A673 (cell line): Measurements from ENCODE around the gene GRHPR. TPM values are rescaled to one million over a fixed set of nuclear protein-coding genes. Genes with fewer than 3 reads are reported as not detected.

Experiments
- BruUV-seq: library from RNA; stranded (reverse); fragments of 400-500 nt; replicated peaks from 2 replicates; lab custom pipeline; 2021; lab: Mats Ljungman, UMichigan
- CTCF ChIA-PET: fragments of 300-600 bp; sonication (Branson Sonifier 250); formaldehyde crosslinking; loops from one replicate; lab custom pipeline; 2022; ENCODE audit warnings: antibody characterized with exemption; lab: Charles Lee
- POLR2A ChIA-PET: fragments of 300-600 bp; sonication (Branson Sonifier 250); formaldehyde crosslinking; loops from one replicate; lab custom pipeline; 2022; ENCODE audit warnings: antibody characterized with exemption; ENCODE audit not compliant: low non-redundant PET; lab: Charles Lee
- DNase-seq: peaks from one replicate; pipeline ENCODE4 v3.0.0-alpha.2; 2015; ENCODE audit warnings: low spot score
- H3K27ac ChIP-seq: fragments of 200-600 bp; sonication (generic); 2 replicates; pipeline ENCODE4 v1.5.1; 2016; ENCODE audit warnings: mixed run types, low read depth, mild to moderate bottlenecking, mixed read lengths, antibody characterized with exemption, low read length; ENCODE audit not compliant: poor library complexity, severe bottlenecking
- H3K27me3 ChIP-seq: fragments of 200-600 bp; sonication (generic); replicated peaks from 2 replicates; pipeline ENCODE4 v1.6.1; 2017; ENCODE audit warnings: mixed run types, low read depth, mild to moderate bottlenecking, mixed read lengths, antibody characterized with exemption, low read length; ENCODE audit not compliant: insufficient read depth, poor library complexity
- H3K36me3 ChIP-seq: fragments of 200-600 bp; sonication (generic); 2 replicates; pipeline ENCODE4 v1.6.1; 2016; ENCODE audit warnings: mixed run types, mild to moderate bottlenecking, mixed read lengths, antibody characterized with exemption, low read length; ENCODE audit not compliant: insufficient read depth, poor library complexity, severe bottlenecking
- H3K4me1 ChIP-seq: fragments of 200-600 bp; sonication (generic); 2 replicates; pipeline ENCODE4 v1.6.1; 2017; ENCODE audit warnings: mixed run types, mild to moderate bottlenecking, mixed read lengths, antibody characterized with exemption, low read length; ENCODE audit not compliant: insufficient read depth, poor library complexity, severe bottlenecking
- H3K4me3 ChIP-seq: fragments of 200-600 bp; sonication (generic); 2 replicates; pipeline ENCODE4 v1.5.1; 2016; ENCODE audit warnings: low read depth, mixed run types, mild to moderate bottlenecking, mixed read lengths, low read length; ENCODE audit not compliant: poor library complexity, severe bottlenecking
- H3K9me3 ChIP-seq: fragments of 200-600 bp; sonication (generic); 2 replicates; pipeline ENCODE4 v1.6.1; 2016; ENCODE audit warnings: mixed run types, low read depth, mild to moderate bottlenecking, mixed read lengths, antibody characterized with exemption, low read length; ENCODE audit not compliant: poor library complexity, severe bottlenecking
- CTCF ChIP-seq: fragments of 300-800, 200-600 bp; sonication (generic); conservative IDR thresholded peaks from 2 replicates; pipeline ENCODE4 v1.5.1; 2017; ENCODE audit warnings: low read depth, mild to moderate bottlenecking, antibody characterized with exemption, low read length, moderate library complexity, mixed read lengths
- EZH2 ChIP-seq: fragments of 200-600 bp; sonication (generic); IDR thresholded peaks from 2 replicates; pipeline ENCODE4 v1.6.1; 2017; ENCODE audit warnings: borderline replicate concordance, low read depth, mild to moderate bottlenecking, mixed read lengths, antibody characterized with exemption, low read length; ENCODE audit not compliant: poor library complexity, severe bottlenecking
- intact Hi-C: fragments of 100-400 bp; cut with micrococcal nuclease; formaldehyde crosslinking; loops from one replicate; pipeline ENCODE4 v1.10.0; 2022; ENCODE audit not compliant: unreplicated experiment
- total RNA-seq: library from RNA; stranded (reverse); gene quantifications from 2 replicates; pipeline ENCODE4 v1.2.3, GENCODE V29; 2021

GRHPR gene
- total RNA-seq, 1 experiment from 2014 or later: 102 TPM

DNA sequence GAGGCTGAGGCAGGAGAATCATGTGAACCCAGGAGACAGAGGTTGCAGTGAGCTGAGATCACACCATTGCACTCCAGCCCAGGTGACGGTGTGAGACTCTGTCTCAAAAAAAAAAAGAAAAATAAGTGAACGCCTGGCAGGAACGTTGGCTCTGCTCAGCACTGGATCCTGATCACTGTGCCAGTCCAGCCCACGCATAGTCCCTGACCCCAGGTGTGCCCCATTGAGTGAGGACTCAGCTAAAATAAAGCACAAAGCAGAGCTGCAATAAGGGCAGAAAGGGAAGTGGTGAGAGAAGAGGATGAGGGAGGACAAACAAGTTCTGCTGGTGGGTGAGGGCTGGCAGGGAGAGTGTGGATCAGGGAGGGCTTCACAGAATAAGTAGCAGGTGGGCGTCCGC lies 4.3 kb downstream of the GRHPR start:
- POLR2A ChIA-PET: no interaction called here
- H3K27ac ChIP-seq: no peak overlapping the region

GRCh38 chr9:37428345-37428744 lies 5.8 kb downstream of the GRHPR start:
- ChIA-PET POLR2A (no interaction called here), CTCF (no interaction called here)
- Histone ChIP-seq H3K9me3 (no peaks in the 10 kb centered on the region), H3K27me3 (no peaks in the 10 kb centered on the region), H3K4me1 (peaks cover 21% of the 10 kb centered on the region), H3K27ac (no peak overlapping the region), H3K36me3 (peaks cover 61% of the 10 kb centered on the region), H3K4me3 (no peak overlapping the region)
- BruUV-seq: no TSS peak
- TF ChIP-seq CTCF (no peak), EZH2 (no peak)
- intact Hi-C loops: no loop called here
- no peak for DNase-seq

More for the DNA sequence above, 4.3 kb downstream of the GRHPR start:
- H3K27me3 ChIP-seq: no peaks in the 10 kb centered on the region
- no peaks in the 10 kb centered on the region for H3K9me3 ChIP-seq
- H3K36me3 ChIP-seq: peaks cover 56% of the 10 kb centered on the region
- no TSS peak for BruUV-seq
- CTCF ChIA-PET: no interaction called here
- intact Hi-C loops: no loop called here
- no peak for DNase-seq
- no peak overlapping the region for H3K4me3 ChIP-seq
- TF ChIP-seq CTCF (no peak), EZH2 (no peak)
- peaks cover 25% of the 10 kb centered on the region for H3K4me1 ChIP-seq

GRCh38 chr9:37429441-37430285 lies 7.2 kb downstream of the GRHPR start:
- POLR2A ChIA-PET: no interaction called here
- no peak for DNase-seq
- Histone ChIP-seq H3K9me3 (no peaks in the 10 kb centered on the region), H3K27me3 (no peaks in the 10 kb centered on the region), H3K4me1 (peaks cover 7% of the 10 kb centered on the region), H3K36me3 (peaks cover 68% of the 10 kb centered on the region), H3K4me3 (no peak overlapping the region), H3K27ac (peak overlapping the region; percentile 30)
- no peak for TF ChIP-seq CTCF
- TF ChIP-seq EZH2: no peak
- no TSS peak for BruUV-seq
- intact Hi-C loops: no loop called here
- CTCF ChIA-PET: no interaction called here
